CD14-positive monocyte (primary cell): ENCODE data around the gene RAPGEF1. TPM values are rescaled to one million over a fixed set of nuclear protein-coding genes. Genes with fewer than 3 reads are reported as not detected.
A peak's percentile ranks its signal among the peaks of the same experiment; 100 is the strongest.

Source experiments
- DNase-seq, 3 donors: peaks; one replicate each; pipeline ENCODE4 v3.0.0-alpha.2; 2011 to 2022
- H2AFZ ChIP-seq: 2 replicates; pipeline ENCODE4 v1.6.0; 2012; ENCODE audit warnings: mild to moderate bottlenecking, low read depth, low read length, inconsistent platforms; ENCODE audit not compliant: insufficient read depth, poor library complexity, severe bottlenecking
- H3K27ac ChIP-seq, 2 donors: 1 replicate in 1 of 2; 2 replicates in 1 of 2; pipeline ENCODE4 v1.5.1; 2012 to 2013; ENCODE audit warnings: low read length in 2 of 2, control low read depth in 1 of 2, inconsistent platforms in 1 of 2, low read depth in 1 of 2, mild to moderate bottlenecking in 1 of 2
- H3K27me3 ChIP-seq, 2 donors: one replicate each; pipeline versions ENCODE4 v1.6.0 to v1.6.1; 2011 to 2013; ENCODE audit warnings: low read length in 2 of 2; ENCODE audit not compliant: control insufficient read depth in 2 of 2, insufficient read depth in 2 of 2
- H3K36me3 ChIP-seq, 2 donors: replicated peaks in 1 of 2; 1 replicate in 1 of 2; 2 replicates in 1 of 2; pipeline versions ENCODE4 v1.5.1 to v1.6.1; 2012 to 2013; ENCODE audit warnings: low read length in 2 of 2, control low read depth in 1 of 2, inconsistent platforms in 1 of 2, mild to moderate bottlenecking in 1 of 2; ENCODE audit not compliant: insufficient read depth in 2 of 2, control insufficient read depth in 1 of 2
- H3K4me1 ChIP-seq, 2 donors: 1 replicate in 1 of 2; 2 replicates in 1 of 2; pipeline versions ENCODE4 v1.5.1 to v1.6.1; 2012 to 2013; ENCODE audit warnings: low read length in 2 of 2, control low read depth in 1 of 2, inconsistent platforms in 1 of 2, mild to moderate bottlenecking in 1 of 2, moderate library complexity in 1 of 2; ENCODE audit not compliant: insufficient read depth in 2 of 2, control insufficient read depth in 1 of 2
- H3K4me2 ChIP-seq: replicated peaks from 2 replicates; pipeline ENCODE3; 2012; ENCODE audit warnings: low read length, moderate library complexity, mild to moderate bottlenecking; ENCODE audit not compliant: poor library complexity, severe bottlenecking; ENCODE audit errors: extremely low read depth
- H3K4me3 ChIP-seq, 3 experiments: fragments of 200-600 bp in 1 of 3; sonication (generic) in 1 of 3; replicated peaks in 1 of 3; 1 replicate in 2 of 3; 2 replicates in 1 of 3; pipeline ENCODE4 v1.5.1; 2011 to 2013; ENCODE audit warnings: low read length in 3 of 3, mild to moderate bottlenecking in 3 of 3, control low read depth in 2 of 3, low read depth in 2 of 3, inconsistent platforms in 1 of 3, moderate library complexity in 1 of 3
- H3K79me2 ChIP-seq: 2 replicates; pipeline ENCODE4 v1.6.0; 2012; ENCODE audit warnings: mild to moderate bottlenecking, control low read depth, inconsistent platforms, low read length, moderate library complexity; ENCODE audit not compliant: insufficient read depth
- H3K9ac ChIP-seq: 2 replicates; pipeline ENCODE4 v1.6.0; 2017; ENCODE audit warnings: low read length, mild to moderate bottlenecking; ENCODE audit not compliant: insufficient read depth, poor library complexity, severe bottlenecking
- H3K9me3 ChIP-seq, 2 donors: replicated peaks in 1 of 2; 1 replicate in 1 of 2; 2 replicates in 1 of 2; pipeline versions ENCODE4 v1.5.1 to v1.6.1; 2012 to 2013; ENCODE audit warnings: low read length in 2 of 2, control low read depth in 1 of 2; ENCODE audit not compliant: control insufficient read depth in 1 of 2, insufficient read depth in 1 of 2
- H4K20me1 ChIP-seq: 2 replicates; pipeline ENCODE4 v1.6.0; 2012; ENCODE audit warnings: mild to moderate bottlenecking, low read length, control low read depth, moderate library complexity; ENCODE audit not compliant: insufficient read depth
- H3K27ac Mint-ChIP-seq, 7 donors: one replicate each; pipeline ENCODE4 v1.8.0; 2020; ENCODE audit warnings: mild to moderate bottlenecking in 7 of 7, mixed read lengths in 7 of 7, moderate library complexity in 6 of 7, inconsistent platforms in 2 of 7
- H3K27me3 Mint-ChIP-seq, 3 donors: one replicate each; pipeline ENCODE4 v1.8.0; 2021 to 2022; ENCODE audit warnings: low read depth in 3 of 3, mild to moderate bottlenecking in 3 of 3, mixed read lengths in 3 of 3, moderate library complexity in 3 of 3, inconsistent platforms in 1 of 3
- H3K36me3 Mint-ChIP-seq, 2 donors: one replicate each; pipeline ENCODE4 v1.8.0; 2020; ENCODE audit warnings: mixed read lengths in 2 of 2, inconsistent platforms in 1 of 2, mild to moderate bottlenecking in 1 of 2
- H3K4me1 Mint-ChIP-seq: one replicate; pipeline ENCODE4 v1.8.0; 2020; ENCODE audit warnings: mild to moderate bottlenecking, mixed read lengths
- H3K4me3 Mint-ChIP-seq, 2 donors: one replicate each; pipeline ENCODE4 v1.8.0; 2020; ENCODE audit warnings: mild to moderate bottlenecking in 2 of 2, mixed read lengths in 2 of 2, moderate library complexity in 1 of 2
- H3K9me3 Mint-ChIP-seq, 7 donors: one replicate each; pipeline ENCODE4 v1.8.0; 2020 to 2022; ENCODE audit warnings: mixed read lengths in 7 of 7, mild to moderate bottlenecking in 6 of 7, moderate library complexity in 6 of 7, inconsistent platforms in 2 of 7
- WGBS: methylation state at CpG from one replicate; pipeline ENCODE4 v1.1.5; 2013; ENCODE audit warnings: missing lambda C conversion rate; ENCODE audit not compliant: insufficient coverage; 5-methylcytosine and 5-hydroxymethylcytosine counted together
- intact Hi-C, 2 donors: fragments of 100-400 bp; cut with micrococcal nuclease; formaldehyde crosslinking; loops; one replicate each; pipeline versions ENCODE4 v1.15.0 to v1.15.1; 2023
- polyA plus RNA-seq, 3 donors: library from polyadenylated mRNA; depleted of rRNA in 1 of 3; unstranded in 2 of 3; stranded (reverse) in 1 of 3; fragments of 300-500 nt in 2 of 3; fragments of >200 nt in 1 of 3; fragmentation: Illumina TruSeq in 2 of 3; gene quantifications; 1 replicate in 2 of 3; 2 replicates in 1 of 3; pipeline ENCODE4 v1.2.3, GENCODE V29; 2012 to 2021
- TF ChIP-seq, protein P1 (sequence below): fragments of 200-600 bp; IDR thresholded peaks from one replicate; pipeline ENCODE4 v1.8.0; 2022; ENCODE audit warnings: antibody characterized with exemption, mild to moderate bottlenecking

RAPGEF1 gene
- polyA plus RNA-seq, 3 donors: 1.7 to 71.7 (median 3.0) TPM

DNA sequence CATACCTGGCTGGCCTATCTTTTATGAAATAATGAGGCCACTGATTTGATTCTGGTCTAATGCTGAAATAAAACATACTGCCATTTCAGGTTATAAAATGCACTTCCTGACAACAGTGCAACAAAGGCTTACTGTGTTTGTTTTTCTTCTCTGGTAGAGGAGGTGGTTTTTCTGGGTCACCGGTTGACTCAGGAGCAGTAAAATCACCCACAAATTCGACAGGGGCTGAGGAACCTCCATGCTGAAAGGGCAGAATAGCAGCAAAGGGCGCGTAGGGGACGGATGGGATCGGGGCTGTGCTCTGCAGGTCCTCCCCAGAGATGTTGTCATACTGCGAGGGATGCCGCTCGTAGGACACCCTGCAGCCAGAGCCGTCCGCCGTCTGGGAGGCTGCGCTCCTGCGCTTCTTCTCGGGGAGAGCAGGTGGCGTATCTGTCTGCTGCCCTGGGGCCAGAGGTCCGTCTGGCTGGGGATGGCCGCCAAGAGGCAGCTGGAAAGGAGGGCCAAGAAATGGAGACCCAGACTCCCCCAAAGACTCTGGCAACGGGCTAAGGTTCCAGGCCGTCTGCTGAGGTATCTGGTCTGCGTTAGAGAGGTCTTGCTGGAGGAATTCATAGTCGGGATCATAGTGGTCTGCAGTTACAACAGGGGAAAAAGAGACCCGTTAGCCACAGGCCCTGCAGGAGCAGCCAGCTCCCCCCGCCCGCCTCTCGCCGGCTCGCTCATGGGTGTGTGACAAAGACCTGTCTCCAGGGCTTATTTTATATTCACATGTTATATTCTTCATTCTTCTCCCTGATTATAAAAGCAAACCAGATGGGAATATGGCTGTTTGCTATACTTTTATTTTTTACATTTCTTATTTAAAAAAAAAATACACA is 113.8 kb downstream of the RAPGEF1 start:
- Histone ChIP-seq H3K36me3 (peaks cover 39 to 61% of the 10 kb centered on the region in 2 donors), H3K4me1 (peaks cover 78 to 89% of the 10 kb centered on the region in 2 donors), H3K27ac (peak overlapping the region in 1 of 2 donors; percentile 100), H3K9me3 (peaks cover 0 to 7% of the 10 kb centered on the region in 2 donors), H4K20me1 (no peaks in the 10 kb centered on the region), H3K9ac (no peak overlapping the region), H3K79me2 (peaks cover 17% of the 10 kb centered on the region), H3K4me2 (no peak overlapping the region), H2AFZ (no peak overlapping the region), H3K27me3 (no peaks in the 10 kb centered on the region), H3K4me3 (no peak overlapping the region)
- peaks cover 3 to 15% (median 11%) of the 10 kb centered on the region in 7 donors for H3K9me3 Mint-ChIP-seq
- H3K4me3 Mint-ChIP-seq: no peak overlapping the region
- DNase-seq: no peak
- intact Hi-C loops: no loop called here
- peaks cover 82% of the 10 kb centered on the region for H3K4me1 Mint-ChIP-seq
- H3K36me3 Mint-ChIP-seq: peaks cover 78 to 90% of the 10 kb centered on the region in 2 donors
- peak overlapping the region; percentile 13 to 98 (median 78) for H3K27ac Mint-ChIP-seq
- H3K27me3 Mint-ChIP-seq: peaks cover 0 to 3% (median 0%) of the 10 kb centered on the region in 3 donors
- TF ChIP-seq, protein P1, sequence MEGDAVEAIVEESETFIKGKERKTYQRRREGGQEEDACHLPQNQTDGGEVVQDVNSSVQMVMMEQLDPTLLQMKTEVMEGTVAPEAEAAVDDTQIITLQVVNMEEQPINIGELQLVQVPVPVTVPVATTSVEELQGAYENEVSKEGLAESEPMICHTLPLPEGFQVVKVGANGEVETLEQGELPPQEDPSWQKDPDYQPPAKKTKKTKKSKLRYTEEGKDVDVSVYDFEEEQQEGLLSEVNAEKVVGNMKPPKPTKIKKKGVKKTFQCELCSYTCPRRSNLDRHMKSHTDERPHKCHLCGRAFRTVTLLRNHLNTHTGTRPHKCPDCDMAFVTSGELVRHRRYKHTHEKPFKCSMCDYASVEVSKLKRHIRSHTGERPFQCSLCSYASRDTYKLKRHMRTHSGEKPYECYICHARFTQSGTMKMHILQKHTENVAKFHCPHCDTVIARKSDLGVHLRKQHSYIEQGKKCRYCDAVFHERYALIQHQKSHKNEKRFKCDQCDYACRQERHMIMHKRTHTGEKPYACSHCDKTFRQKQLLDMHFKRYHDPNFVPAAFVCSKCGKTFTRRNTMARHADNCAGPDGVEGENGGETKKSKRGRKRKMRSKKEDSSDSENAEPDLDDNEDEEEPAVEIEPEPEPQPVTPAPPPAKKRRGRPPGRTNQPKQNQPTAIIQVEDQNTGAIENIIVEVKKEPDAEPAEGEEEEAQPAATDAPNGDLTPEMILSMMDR: no peak
- 99% methylated on average over 21 of the region's 28 CpGs for WGBS

DNA sequence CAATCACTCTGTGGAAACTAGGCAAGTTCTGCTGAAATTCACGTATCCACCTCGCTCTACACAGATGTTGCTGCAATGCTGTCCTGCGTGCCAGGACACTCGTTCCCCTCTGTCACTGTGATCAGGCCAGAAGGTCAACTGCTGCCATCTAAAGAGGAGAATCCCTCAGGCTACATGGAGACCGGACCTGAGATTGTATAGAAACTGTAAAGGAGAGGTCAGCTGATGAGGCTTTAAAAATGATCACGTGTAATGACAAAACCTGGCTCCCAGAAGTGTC is 114.4 kb downstream of the RAPGEF1 start:
- Histone ChIP-seq H2AFZ (no peak overlapping the region), H3K4me3 (no peak overlapping the region), H3K4me2 (no peak overlapping the region), H3K36me3 (peaks cover 45 to 66% of the 10 kb centered on the region in 2 donors), H3K79me2 (peaks cover 17% of the 10 kb centered on the region), H4K20me1 (no peaks in the 10 kb centered on the region), H3K9me3 (peaks cover 0 to 7% of the 10 kb centered on the region in 2 donors), H3K27me3 (no peaks in the 10 kb centered on the region), H3K4me1 (peaks cover 78 to 89% of the 10 kb centered on the region in 2 donors), H3K27ac (peak overlapping the region in 1 of 2 donors; percentile 100), H3K9ac (no peak overlapping the region)
- H3K9me3 Mint-ChIP-seq: peaks cover 3 to 15% (median 11%) of the 10 kb centered on the region in 7 donors
- TF ChIP-seq, protein P1: no peak
- H3K27me3 Mint-ChIP-seq: peaks cover 0 to 3% (median 0%) of the 10 kb centered on the region in 3 donors
- DNase-seq: no peak
- intact Hi-C loops: no loop called here
- no peak overlapping the region for H3K4me3 Mint-ChIP-seq
- H3K27ac Mint-ChIP-seq: peak overlapping the region in 5 of 7 donors; percentile 8 to 98 (median 66)
- H3K36me3 Mint-ChIP-seq: peaks cover 79 to 91% of the 10 kb centered on the region in 2 donors
- 100% methylated on average over 1 of the region's 6 CpGs for WGBS
- peaks cover 78% of the 10 kb centered on the region for H3K4me1 Mint-ChIP-seq
